Left colon (tissue), 2 donors: Measurements from ENCODE around the gene MAP3K21. TPM values are rescaled to one million over a fixed set of nuclear protein-coding genes. Genes with fewer than 3 reads are reported as not detected.

Experiments used
- ATAC-seq: fragments of 200-7000 bp; cut with Tn5 transposase; one replicate; pipeline ENCODE4 v1.9.1; 2020; ENCODE audit warnings: mild to moderate bottlenecking, moderate library complexity
- DNase-seq, 2 donors: peaks; one replicate each; pipeline ENCODE4 v3.0.0-alpha.2; 2020
- intact Hi-C, 2 donors: fragments of 100-400 bp; cut with DNase I in 1 of 2; cut with micrococcal nuclease in 1 of 2; formaldehyde crosslinking; loops; one replicate each; pipeline versions ENCODE4 v1.11.2 to v1.14.0; 2022; cut with DNase I, micrococcal nuclease
- total RNA-seq, 2 donors: library from RNA; stranded (reverse); fragmentation: NEBNext Ultra II Directional; extraction: Animal tissue kit (Norgen Biotek cat#: 25700); gene quantifications; one replicate each; pipeline ENCODE4 v1.2.1, GENCODE V29; 2021
- donor health status: DM: no; HTN: no; CAD: no.
- donor health status: DM: yes; HTN: yes; CAD: no.

The MAP3K21 gene
- total RNA-seq, 2 donors from 2014 or later = 16.3 to 18.1 TPM

- intact Hi-C loops = no loop called here
- ATAC-seq = no peak
- no peak for DNase-seq
These were observed 48.1 kb downstream of the MAP3K21 start for GRCh38 chr1:233375653-233376052.

GRCh38 chr1:233376382-233377110 is 49.0 kb downstream of the MAP3K21 start:
- no peak for DNase-seq
- ATAC-seq = no peak
- intact Hi-C loops = no loop called here

DNA sequence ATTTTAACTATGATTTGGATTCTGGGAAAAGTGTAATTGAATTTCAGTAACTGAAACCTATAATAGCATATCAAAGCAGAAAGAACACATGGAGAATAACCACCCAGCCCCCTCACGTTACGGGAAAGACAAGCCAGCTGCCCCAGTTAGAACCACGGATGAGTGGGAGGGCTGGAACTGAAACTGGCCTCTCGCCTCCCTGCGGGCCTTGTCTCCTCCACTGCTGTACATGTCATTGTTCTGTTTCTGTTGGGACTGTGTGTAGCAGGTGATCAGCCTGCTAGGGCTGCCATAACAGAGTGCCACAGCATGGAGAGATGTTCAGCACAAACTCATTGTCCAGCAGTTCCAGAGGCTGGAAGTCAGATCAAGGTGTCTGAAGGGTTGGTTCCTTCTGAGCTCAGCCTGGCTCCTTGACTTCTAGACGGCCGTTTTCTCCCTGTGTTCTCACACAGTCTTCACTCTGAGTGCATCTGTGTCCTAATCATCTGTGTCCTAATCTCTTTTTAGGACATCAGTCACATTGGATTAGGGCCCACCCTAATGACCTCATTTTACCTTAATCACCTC is 52.4 kb downstream of the MAP3K21 start:
- intact Hi-C loops = no loop called here
- no peak for DNase-seq
- ATAC-seq = no peak

- intact Hi-C loops = no loop called here
- no peak for ATAC-seq
These were observed 54.3 kb downstream of the MAP3K21 start for GRCh38 chr1:233381806-233382205.

DNA sequence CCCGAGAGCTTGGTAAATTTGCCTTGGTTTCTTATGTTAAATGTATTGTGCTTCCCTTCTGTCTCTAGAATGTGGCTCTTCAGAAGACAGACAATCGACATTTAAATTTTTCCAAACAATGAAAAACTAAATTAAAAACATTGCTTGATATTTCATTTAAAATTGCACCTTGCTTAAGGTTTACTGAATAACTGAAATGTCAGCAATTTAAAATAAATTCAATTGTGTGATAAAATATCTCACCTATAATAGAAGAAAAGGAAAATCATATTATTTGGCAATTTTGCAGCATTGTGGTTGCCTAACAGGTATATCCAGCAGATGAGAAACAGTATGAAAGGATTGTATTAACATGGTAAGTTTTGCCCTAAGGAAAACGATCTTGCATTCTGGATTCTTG is 56.5 kb downstream of the MAP3K21 start:
- intact Hi-C loops = no loop called here
- no peak for ATAC-seq

More at GRCh38 chr1:233381806-233382205, 54.3 kb downstream of the MAP3K21 start:
- DNase-seq = no peak

DNA sequence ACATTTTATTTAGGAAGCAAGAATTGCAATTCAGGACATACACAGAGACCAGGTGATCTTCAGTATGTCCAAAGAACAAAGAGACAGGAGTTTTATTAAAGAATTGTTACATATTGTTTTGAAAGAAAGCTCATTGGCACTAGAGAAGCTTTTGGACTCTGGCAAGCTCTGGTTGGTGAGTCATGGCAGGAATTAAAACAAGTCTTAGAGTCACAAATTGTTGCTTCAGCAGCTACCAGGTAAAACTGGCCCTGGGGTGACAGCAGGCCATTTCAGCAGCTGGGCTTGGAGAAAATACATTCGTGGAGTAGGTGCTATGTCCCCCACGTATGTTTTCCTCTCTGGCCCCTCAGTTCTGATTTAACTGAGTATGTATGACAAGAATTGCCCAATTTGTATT is 58.8 kb downstream of the MAP3K21 start:
- intact Hi-C loops = no loop called here
- ATAC-seq = peak; percentile 25
- no peak for DNase-seq

More for the DNA sequence above, 56.5 kb downstream of the MAP3K21 start:
- no peak for DNase-seq

DNA sequence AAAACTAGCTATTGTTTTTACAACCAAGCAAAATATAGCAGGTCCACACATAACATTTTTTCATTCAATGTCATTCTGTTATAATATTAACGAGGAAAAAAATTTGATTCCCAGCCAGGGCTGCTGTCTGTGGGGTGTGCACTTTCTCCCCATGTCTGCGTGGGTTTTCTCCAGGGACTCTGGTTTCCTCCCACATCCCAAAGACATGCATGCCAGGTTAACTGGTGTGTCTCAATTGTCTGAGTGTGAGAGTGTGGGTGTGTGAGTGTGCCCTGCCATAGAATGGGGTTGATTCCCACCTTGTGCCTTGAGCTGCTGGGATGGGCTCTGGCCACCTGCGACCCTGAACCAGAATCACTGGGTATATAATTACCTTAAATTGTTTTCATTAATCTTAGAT is 60.1 kb downstream of the MAP3K21 start:
- intact Hi-C loops = no loop called here
- ATAC-seq = no peak

GRCh38 chr1:233389169-233389568 is 61.6 kb downstream of the MAP3K21 start:
- intact Hi-C loops = no loop called here
- ATAC-seq (no peak), DNase-seq (no peak)

More for the DNA sequence above, 60.1 kb downstream of the MAP3K21 start:
- DNase-seq = no peak

GRCh38 chr1:233389893-233390292 is 62.4 kb downstream of the MAP3K21 start:
- intact Hi-C loops = no loop called here
- no peak for ATAC-seq

GRCh38 chr1:233390842-233391737 is 63.6 kb downstream of the MAP3K21 start:
- intact Hi-C loops = no loop called here
- ATAC-seq (peak; percentile 74), DNase-seq (no peak)

More at GRCh38 chr1:233389893-233390292, 62.4 kb downstream of the MAP3K21 start:
- no peak for DNase-seq

DNA sequence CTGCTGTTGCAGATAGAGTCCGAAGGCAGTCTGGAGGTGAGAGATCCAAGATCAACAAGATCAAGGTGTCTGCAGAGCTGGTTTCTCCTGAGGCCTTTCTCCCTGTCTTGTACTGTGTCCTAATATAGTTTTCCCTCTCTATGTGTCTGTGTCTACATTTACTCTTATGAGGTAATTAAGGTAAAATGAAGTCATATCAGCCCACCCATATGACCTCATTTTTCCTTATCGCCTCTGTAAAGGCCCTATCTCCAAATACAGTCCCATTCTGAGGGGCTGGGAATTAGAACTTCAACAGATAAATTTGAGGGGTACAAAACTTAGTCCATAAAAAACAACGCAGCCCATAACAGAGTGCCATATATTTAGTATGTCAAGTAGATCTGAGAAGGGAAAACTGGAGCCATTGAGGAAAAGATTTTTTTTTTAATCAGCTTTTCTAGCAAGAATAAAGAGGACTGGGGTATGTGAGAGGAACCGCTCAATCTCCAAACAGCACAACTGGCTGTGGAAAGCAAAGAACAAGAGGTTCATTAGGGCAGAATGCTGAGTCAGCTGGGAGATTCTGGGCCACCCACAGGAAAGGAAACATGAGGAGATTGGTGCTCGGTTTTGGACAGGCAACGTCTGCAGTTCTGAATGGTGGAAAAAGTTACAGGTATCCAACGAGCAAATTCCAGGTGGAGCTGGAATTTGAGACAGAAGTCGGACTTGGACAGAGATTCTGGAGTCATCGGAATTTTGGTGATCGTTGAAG is 65.7 kb downstream of the MAP3K21 start:
- intact Hi-C loops = no loop called here
- no peak for DNase-seq
- ATAC-seq = no peak

DNA sequence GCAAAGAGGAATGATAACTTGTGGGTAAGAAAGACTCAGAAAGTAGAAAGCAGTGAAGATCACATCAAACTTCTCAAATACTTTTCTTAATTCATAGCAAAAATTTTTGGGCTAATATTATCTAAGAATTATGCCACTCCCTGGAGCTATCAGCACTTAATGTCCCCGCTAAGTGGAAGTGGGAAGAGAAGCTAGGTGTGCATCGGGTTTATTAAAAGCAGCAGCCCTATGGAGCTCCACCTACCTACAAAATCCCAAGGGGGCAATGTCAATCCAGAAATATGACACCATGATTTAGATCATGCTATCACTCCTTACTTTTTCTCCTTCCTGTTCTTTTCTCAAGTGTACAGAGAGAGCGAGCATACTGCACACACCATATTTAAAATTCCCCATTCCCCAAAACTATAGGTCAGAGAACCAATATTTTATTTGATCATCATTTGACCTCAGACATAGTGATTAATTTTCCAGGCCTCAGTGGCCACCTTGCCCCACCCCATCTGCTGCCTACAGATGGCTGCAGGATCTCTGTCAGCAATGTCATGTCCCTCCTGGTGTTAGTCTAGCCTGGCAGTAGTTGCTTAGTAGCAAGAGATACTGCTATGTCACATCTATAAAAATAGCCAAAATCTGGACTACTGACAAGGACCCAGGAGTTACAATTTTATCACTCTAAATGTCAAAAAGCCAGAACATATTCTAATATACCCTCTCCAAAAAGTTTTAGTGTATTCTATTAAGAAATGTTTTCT is 66.6 kb downstream of the MAP3K21 start:
- intact Hi-C loops = no loop called here
- DNase-seq = no peak
- no peak for ATAC-seq

DNA sequence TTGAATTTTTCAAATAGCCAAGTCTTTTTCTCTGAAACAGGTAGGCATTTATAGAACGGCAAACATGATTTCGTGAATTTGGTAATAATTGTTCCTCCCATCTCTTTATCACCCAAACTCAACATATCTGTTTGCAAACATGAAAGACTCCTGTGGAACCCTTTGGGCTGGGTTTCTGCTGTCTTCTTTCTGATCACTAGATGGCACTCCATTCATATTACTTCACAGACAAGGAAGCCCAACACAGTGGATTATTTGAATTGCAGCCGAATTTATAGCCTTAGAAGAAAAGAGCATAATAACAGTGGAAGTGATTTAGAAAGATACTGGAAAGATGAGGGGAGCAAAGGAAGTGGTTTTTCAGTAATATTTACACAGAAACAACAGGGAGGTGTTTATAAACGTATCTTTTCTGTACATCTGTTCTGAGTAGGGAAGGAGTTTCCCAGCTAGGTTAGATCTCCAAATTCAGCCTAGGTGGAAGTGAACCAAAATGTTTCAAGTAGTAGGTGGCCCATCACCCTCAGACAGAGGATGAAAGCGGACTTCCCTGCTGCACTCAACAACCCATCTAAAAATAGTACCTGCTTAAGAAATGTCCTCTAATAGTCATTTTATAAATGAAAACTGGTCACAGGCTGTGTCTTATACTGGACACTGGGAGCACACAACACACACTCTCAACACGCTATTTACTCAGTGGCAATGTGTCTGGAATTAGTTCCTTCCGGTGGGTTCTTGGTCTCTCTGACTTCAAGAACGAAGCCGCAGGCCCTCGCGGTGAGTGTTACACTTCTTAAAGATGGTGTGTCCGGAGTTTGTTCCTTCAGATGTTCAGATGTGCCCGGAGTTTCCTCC is 67.6 kb downstream of the MAP3K21 start:
- DNase-seq (no peak), ATAC-seq (peak; percentile 84)
- intact Hi-C loops = no loop called here

GRCh38 chr1:233395863-233396646 is 68.5 kb downstream of the MAP3K21 start:
- intact Hi-C loops = no loop called here
- ATAC-seq = no peak
- no peak for DNase-seq

- intact Hi-C loops = no loop called here
- no peak for ATAC-seq
- DNase-seq = no peak
These were observed 78.9 kb downstream of the MAP3K21 start for GRCh38 chr1:233406339-233406960.

DNA sequence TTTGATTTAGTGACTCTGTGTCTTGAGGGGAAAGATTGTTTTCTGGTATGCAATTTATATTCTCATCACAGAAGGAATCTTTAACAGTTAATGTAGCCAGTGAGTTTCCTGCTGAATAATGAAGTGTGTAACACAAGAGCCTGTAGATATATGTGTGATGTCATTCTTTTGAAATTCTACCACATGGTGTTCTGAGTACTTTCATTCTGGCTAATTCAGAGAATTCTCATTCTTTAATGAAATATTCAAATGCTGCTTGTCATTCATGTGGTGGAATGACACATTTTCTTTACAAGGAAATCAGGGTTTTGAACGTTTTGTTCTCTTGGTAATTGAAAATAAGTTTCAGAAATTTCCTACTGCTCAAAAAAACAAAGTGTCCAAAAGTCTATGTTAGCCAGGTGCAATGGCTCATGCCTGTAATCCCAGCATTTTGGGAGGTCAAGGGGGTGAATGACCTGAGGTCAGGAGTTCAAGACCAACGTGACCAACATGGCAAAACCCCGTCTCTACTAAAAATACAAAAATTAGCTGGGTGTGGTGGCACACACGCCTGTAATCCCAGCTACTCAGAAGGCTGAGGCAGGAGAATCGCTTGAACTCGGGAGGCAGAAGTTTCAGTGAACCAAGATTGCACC is 79.6 kb downstream of the MAP3K21 start:
- intact Hi-C loops = no loop called here
- no peak for ATAC-seq
- DNase-seq = no peak
